Stimulated activated CD4-positive, alpha-beta T cell treated with anti-CD3 and anti-CD28 coated beads, Interleukin-1b, Interleukin-23, amount 100 ng/mL, for 1 hour (primary cell): Measurements from ENCODE around the gene CPA5.
"Not testable (repeated sequence)": the region's sequence is repeated elsewhere in the genome, so short reads cannot be mapped to it uniquely, and the experiment has no call there.

Experiments
- DNase-seq, 2 donors: peaks; one replicate each; pipeline ENCODE4 v3.0.0-alpha.2; 2020; ENCODE audit warnings: low read depth in 2 of 2

Gene CPA5

GRCh38 chr7:130344271-130344866 lies at the start of gene CPA5:
CPA5 (plus strand) TSS chr7:130344816; CDS start chr7:130346486, 1,670 bp downstream.
- DNase-seq = no peak

GRCh38 chr7:130296221-130296951 lies 48.2 kb upstream of the CPA5 start:
- no peak for DNase-seq

GRCh38 chr7:130297628-130298543 lies 46.7 kb upstream of the CPA5 start:
- DNase-seq = no peak

- no peak for DNase-seq
These were observed 45.9 kb upstream of the CPA5 start for GRCh38 chr7:130298544-130299326.

GRCh38 chr7:130299866-130300265 lies 44.8 kb upstream of the CPA5 start:
- DNase-seq = no peak

GRCh38 chr7:130301501-130302020 lies 43.1 kb upstream of the CPA5 start:
- DNase-seq = no peak

- no peak for DNase-seq
These were observed 42.0 kb upstream of the CPA5 start for GRCh38 chr7:130302649-130303048.

GRCh38 chr7:130303127-130303526 lies 41.5 kb upstream of the CPA5 start:
- DNase-seq = no peak

GRCh38 chr7:130303551-130303950 lies 41.1 kb upstream of the CPA5 start:
- DNase-seq = no peak

GRCh38 chr7:130303982-130304381 lies 40.6 kb upstream of the CPA5 start:
- DNase-seq = no peak

- DNase-seq = no peak
These were observed 39.7 kb upstream of the CPA5 start for GRCh38 chr7:130304878-130305277.

GRCh38 chr7:130305433-130306042 lies 39.1 kb upstream of the CPA5 start:
- no peak for DNase-seq

GRCh38 chr7:130309986-130310385 lies 34.6 kb upstream of the CPA5 start:
- no peak for DNase-seq

GRCh38 chr7:130314305-130314704 lies 30.3 kb upstream of the CPA5 start:
- no peak for DNase-seq

GRCh38 chr7:130319541-130319940 lies 25.1 kb upstream of the CPA5 start:
- DNase-seq = no peak

GRCh38 chr7:130321542-130322229 lies 22.9 kb upstream of the CPA5 start:
- not testable (repeated sequence) for DNase-seq

- DNase-seq = no peak
These were observed 22.0 kb upstream of the CPA5 start for GRCh38 chr7:130322615-130323014.

- no peak for DNase-seq
These were observed 20.2 kb upstream of the CPA5 start for GRCh38 chr7:130324306-130324943.

- no peak for DNase-seq
These were observed 14.9 kb upstream of the CPA5 start for GRCh38 chr7:130329681-130330080.
